ENCODE results near the gene SLC43A2. TPM values are rescaled to one million over a fixed set of nuclear protein-coding genes. Genes with fewer than 3 reads are reported as not detected.

The SLC43A2 gene
- total RNA-seq, 2 experiments from 2014 or later, result 9.0 to 10.2 TPM

GRCh38 chr17:1629504-1630310 lies 1.1 kb upstream of the SLC43A2 start:
- peaks cover 23% of the 10 kb centered on the region for H3K4me1 Mint-ChIP-seq (ENCODE audit: low read depth)
- peak overlapping the region; percentile 96 for H3K4me3 Mint-ChIP-seq
- Histone ChIP-seq H3K9me3 (ENCODE audit: control insufficient read depth in 1 of 2, insufficient read depth in 1 of 2, low read length in 2 of 2) (no peaks in the 10 kb centered on the region), H3K4me3 (ENCODE audit: low read length) (peak overlapping the region; percentile 76), H3K4me1 (ENCODE audit: insufficient read depth, low read length) (peaks cover 34% of the 10 kb centered on the region), H3K27me3 (ENCODE audit: control insufficient read depth in 1 of 2, insufficient read depth in 2 of 2, low read length in 2 of 2) (peaks cover 0 to 5% of the 10 kb centered on the region in 2 experiments), H3K27ac (ENCODE audit: low read depth in 1 of 2, low read length in 2 of 2) (no peak overlapping the region), H3K36me3 (ENCODE audit: insufficient read depth, low read length) (no peaks in the 10 kb centered on the region)
- peak overlapping the region; percentile 52 for H3K27ac Mint-ChIP-seq
- peak; percentile 52 to 82 (median 64) for DNase-seq
- ChIA-PET CTCF (interaction anchor here (0.6 to 2.1 kb wide), 16 partner anchors 10 to 369 kb away, joined by 3 to 12 read pairs (median 4); partner anchors contain the start of genes INPP5K, PITPNA and RILP), POLR2A (interaction anchor here (1.0 to 3.8 kb wide), 13 partner anchors 9 to 877 kb away, joined by 3 to 44 read pairs (median 6); partner anchors contain the start of genes CRK, GEMIN4, INPP5K and PITPNA)
- intact Hi-C loops (cut with DNase I, micrococcal nuclease), result loop anchor here (2.0 to 10.0 kb wide), 7 partner anchors 65 to 419 kb away; partner anchors contain the start of genes CRK (in 1 of the 2), INPP5K (in 1 of the 2), PITPNA (in 1 of the 2) and TRARG1 (in 1 of the 2)
- no peaks in the 10 kb centered on the region for H3K27me3 Mint-ChIP-seq
- H3K36me3 Mint-ChIP-seq (ENCODE audit: low read depth), result peaks cover 7% of the 10 kb centered on the region
- TF ChIP-seq CTCF (IDR thresholded peaks at IDR 0.05), result peak; percentile 57
- ATAC-seq (ENCODE audit: poor library complexity), result peak; percentile 36
- H3K9me3 Mint-ChIP-seq, result no peaks in the 10 kb centered on the region

GRCh38 chr17:1628856-1629503 lies 346 bp upstream of the SLC43A2 start:
- POLR2A ChIA-PET, result interaction anchor here (1.0 to 3.8 kb wide), 13 partner anchors 8 to 877 kb away, joined by 3 to 44 read pairs (median 6); partner anchors contain the start of genes GEMIN4, INPP5K, PITPNA and RILP
- Histone ChIP-seq H3K9me3 (ENCODE audit: control insufficient read depth in 1 of 2, insufficient read depth in 1 of 2, low read length in 2 of 2) (no peaks in the 10 kb centered on the region), H3K36me3 (ENCODE audit: insufficient read depth, low read length) (no peaks in the 10 kb centered on the region), H3K4me3 (ENCODE audit: low read length) (peak overlapping the region; percentile 76), H3K27me3 (ENCODE audit: control insufficient read depth in 1 of 2, insufficient read depth in 2 of 2, low read length in 2 of 2) (peaks cover 0 to 5% of the 10 kb centered on the region in 2 experiments), H3K4me1 (ENCODE audit: insufficient read depth, low read length) (peaks cover 34% of the 10 kb centered on the region), H3K27ac (ENCODE audit: low read depth in 1 of 2, low read length in 2 of 2) (peak overlapping the region in 1 of 2 donors; percentile 46)
- Mint-ChIP-seq H3K4me1 (ENCODE audit: low read depth) (peaks cover 23% of the 10 kb centered on the region), H3K9me3 (no peaks in the 10 kb centered on the region), H3K36me3 (ENCODE audit: low read depth) (peaks cover 7% of the 10 kb centered on the region), H3K27me3 (no peaks in the 10 kb centered on the region), H3K4me3 (peak overlapping the region; percentile 96), H3K27ac (peak overlapping the region; percentile 77)
- intact Hi-C loops (cut with DNase I, micrococcal nuclease), result loop anchor here (1.0 to 10.0 kb wide), 7 partner anchors 20 to 420 kb away; partner anchors contain the start of genes CRK (in 1 of the 2), INPP5K (in 1 of the 2), PITPNA (in 1 of the 2) and RILP (in 1 of the 2)
- CTCF ChIA-PET, result interaction anchor here (1.2 to 2.1 kb wide), 8 partner anchors 11 to 264 kb away, joined by 4 to 12 read pairs (median 7); partner anchors contain the start of genes INPP5K and RILP
- DNase-seq (peak; percentile 76 to 94 (median 87)), ATAC-seq (ENCODE audit: poor library complexity) (peak; percentile 75)
- TF ChIP-seq CTCF (IDR thresholded peaks at IDR 0.05), result no peak

Measured in CD4-positive, alpha-beta T cell (primary cell).